HG03280 (cell line): ENCODE data around the gene CFAP65.

ENCODE experiments used
- ATAC-seq: cut with Tn5 transposase; IDR thresholded peaks from one replicate; pipeline ENCODE4 v1.9.1; 2021; ENCODE audit warnings: mild to moderate bottlenecking, moderate library complexity; ENCODE audit not compliant: unreplicated experiment

Gene CFAP65

GRCh38 chr2:219041252-219041651, at the start of gene CFAP65:
Gene CFAP65 (minus strand): TSS chr2:219041516. CDS start chr2:219039048, 2,468 bp downstream.
- ATAC-seq = no peak

GRCh38 chr2:219090436-219091299, 49.4 kb upstream of the CFAP65 start:
- ATAC-seq = no peak

- ATAC-seq = no peak
Measured at GRCh38 chr2:219089330-219089729, 48.0 kb upstream of the CFAP65 start.

- ATAC-seq = no peak
Measured at GRCh38 chr2:219087848-219088247, 46.5 kb upstream of the CFAP65 start.

- no peak for ATAC-seq
Measured at GRCh38 chr2:219087361-219087760, 46.0 kb upstream of the CFAP65 start.

- no peak for ATAC-seq
Measured at GRCh38 chr2:219086196-219086595, 44.9 kb upstream of the CFAP65 start.

- ATAC-seq = no peak
Measured at GRCh38 chr2:219084791-219085190, 43.5 kb upstream of the CFAP65 start.

- ATAC-seq = no peak
Measured at GRCh38 chr2:219082332-219082958, 41.1 kb upstream of the CFAP65 start.

- no peak for ATAC-seq
Measured at GRCh38 chr2:219081701-219082331, 40.5 kb upstream of the CFAP65 start.

- ATAC-seq = no peak
Measured at GRCh38 chr2:219081096-219081495, 39.8 kb upstream of the CFAP65 start.

GRCh38 chr2:219079417-219079816, 38.1 kb upstream of the CFAP65 start:
- no peak for ATAC-seq

- no peak for ATAC-seq
Measured at GRCh38 chr2:219078951-219079350, 37.6 kb upstream of the CFAP65 start.

- no peak for ATAC-seq
Measured at GRCh38 chr2:219078126-219078525, 36.8 kb upstream of the CFAP65 start.

- ATAC-seq = no peak
Measured at GRCh38 chr2:219076253-219076652, 34.9 kb upstream of the CFAP65 start.

GRCh38 chr2:219073413-219074129, 32.3 kb upstream of the CFAP65 start:
- no peak for ATAC-seq

GRCh38 chr2:219072741-219073250, 31.5 kb upstream of the CFAP65 start:
- ATAC-seq = no peak

- ATAC-seq = no peak
Measured at GRCh38 chr2:219071131-219071816, 30.0 kb upstream of the CFAP65 start.

GRCh38 chr2:219065484-219065883, 24.2 kb upstream of the CFAP65 start:
- no peak for ATAC-seq

- no peak for ATAC-seq
Measured at GRCh38 chr2:219062081-219062480, 20.8 kb upstream of the CFAP65 start.
